Limb (tissue), 2 donors: ENCODE measurements around the gene CHST12.
A peak's percentile ranks its signal among the peaks of the same experiment; 100 is the strongest.

Experiments
- DNase-seq, 2 donors: peaks; one replicate each; pipeline ENCODE4 v3.0.0-alpha.2; 2016; ENCODE audit errors: extremely low spot score in 2 of 2

CHST12 gene

DNA sequence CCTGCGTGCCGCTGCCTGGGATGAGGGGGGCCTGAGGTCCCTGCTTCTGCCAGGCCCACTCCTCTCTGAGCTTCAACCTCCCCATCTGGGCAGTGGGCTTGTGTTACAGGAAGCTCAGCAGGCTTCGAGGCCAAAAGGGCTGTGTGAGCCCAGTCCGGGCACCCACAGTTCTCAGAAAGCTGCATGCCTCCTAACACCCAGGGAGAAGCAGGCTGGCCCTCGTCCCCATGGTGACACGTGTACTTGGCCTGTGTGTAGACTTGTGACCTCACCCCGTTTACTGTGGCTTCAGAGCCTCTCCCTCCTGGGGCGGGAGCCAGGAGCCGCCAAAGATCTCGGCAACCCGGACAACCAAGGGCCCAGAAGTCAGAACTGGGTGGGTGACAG is 75.0 kb downstream of the CHST12 start:
- peak in 1 of 2 donors; percentile 36 for DNase-seq

DNA sequence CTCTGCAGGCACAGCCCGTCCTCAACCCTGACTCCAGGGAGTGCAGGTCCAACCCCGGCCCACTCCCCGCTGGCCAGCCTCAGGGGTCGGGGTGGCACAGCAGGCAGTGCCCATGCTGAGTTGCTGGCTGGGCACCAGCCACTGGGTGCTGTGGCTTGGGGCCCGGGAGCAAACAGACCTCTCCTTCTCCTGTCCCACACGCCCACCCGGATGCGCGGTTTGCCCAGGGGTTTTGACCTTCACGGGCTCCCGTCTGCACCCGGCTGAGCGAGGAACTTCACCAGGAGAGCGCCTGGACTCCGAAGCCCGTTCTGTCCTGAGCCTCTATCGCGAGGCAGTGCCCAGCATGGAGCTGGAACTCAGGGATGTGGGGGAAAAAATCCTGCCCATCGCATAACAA is 75.4 kb downstream of the CHST12 start:
- no peak for DNase-seq

DNA sequence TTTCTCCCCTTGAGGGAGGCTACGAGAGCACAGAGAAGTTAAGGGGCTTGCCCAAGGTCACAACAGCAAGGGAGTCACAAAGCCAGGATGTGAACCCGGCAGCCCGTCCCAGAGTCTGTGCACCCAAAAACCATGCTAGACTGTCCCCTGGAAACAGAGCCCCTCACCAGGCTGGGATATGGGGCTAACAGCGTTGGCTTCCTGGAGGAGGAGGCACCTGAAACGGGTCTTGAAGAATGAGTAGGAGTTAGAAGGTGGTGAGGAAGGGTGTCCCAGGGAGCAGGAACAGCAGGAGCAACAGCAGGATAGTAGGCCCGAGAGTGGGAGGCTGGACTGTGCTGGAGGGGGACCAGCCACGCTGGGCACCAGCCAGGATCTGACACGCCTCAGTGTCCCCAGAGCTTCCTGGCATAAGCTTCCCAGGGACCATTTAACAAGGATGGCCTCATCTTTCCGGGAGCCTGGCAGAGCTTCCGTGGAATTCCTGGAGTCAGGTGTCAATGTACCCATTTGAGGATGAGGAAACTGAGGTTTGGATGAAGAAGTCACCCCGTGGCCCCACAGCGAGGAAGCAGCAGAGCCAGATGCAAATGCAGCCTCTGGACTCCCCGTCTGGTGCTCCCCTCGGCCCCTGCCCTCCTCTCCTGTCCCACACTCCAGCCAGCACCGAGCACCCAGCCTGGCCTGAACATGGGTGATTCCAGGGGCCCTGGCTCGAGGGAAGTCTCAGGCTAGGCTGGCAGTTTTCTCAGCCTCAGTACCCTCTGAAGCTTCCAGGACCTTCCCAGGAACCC is 76.1 kb downstream of the CHST12 start:
- DNase-seq: peak in 1 of 2 donors; percentile 36

DNA sequence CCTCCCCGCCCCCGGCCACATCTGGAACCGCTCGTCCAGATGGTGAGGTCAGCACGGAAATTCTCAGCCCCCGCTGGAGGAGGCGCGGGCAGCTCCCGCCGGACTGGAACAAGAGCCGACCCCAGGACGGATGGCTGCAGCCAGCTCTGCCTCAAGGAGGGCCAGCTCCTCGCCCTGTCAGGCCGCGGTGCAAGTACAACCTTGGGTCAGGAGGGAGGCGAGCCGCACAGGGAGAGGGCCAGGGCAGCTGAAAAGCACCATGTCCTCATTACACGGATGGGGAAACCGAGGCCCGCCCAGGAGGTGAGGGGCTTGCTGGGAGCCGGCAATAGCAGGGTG is 76.6 kb downstream of the CHST12 start:
- DNase-seq: peak in 1 of 2 donors; percentile 78

DNA sequence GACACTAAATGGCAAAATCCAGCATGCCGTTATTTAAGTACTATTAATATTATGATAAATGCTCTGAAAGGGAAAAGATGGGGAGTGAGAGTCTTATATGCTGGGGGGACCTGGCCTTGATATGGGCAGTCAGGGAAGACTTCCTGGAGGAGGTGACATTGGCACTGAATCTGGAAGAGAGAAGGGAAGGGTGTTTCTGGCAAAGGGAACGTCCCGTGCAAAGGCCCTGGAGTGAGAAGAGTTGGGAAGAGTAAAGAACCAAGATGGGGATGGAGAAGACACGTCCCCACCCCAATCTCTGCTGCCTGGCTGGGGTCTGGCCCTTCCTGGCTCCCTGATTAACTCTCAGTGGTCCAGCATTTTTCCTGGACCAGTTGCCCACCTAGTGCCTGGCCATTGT is 77.8 kb downstream of the CHST12 start:
- no peak for DNase-seq

DNA sequence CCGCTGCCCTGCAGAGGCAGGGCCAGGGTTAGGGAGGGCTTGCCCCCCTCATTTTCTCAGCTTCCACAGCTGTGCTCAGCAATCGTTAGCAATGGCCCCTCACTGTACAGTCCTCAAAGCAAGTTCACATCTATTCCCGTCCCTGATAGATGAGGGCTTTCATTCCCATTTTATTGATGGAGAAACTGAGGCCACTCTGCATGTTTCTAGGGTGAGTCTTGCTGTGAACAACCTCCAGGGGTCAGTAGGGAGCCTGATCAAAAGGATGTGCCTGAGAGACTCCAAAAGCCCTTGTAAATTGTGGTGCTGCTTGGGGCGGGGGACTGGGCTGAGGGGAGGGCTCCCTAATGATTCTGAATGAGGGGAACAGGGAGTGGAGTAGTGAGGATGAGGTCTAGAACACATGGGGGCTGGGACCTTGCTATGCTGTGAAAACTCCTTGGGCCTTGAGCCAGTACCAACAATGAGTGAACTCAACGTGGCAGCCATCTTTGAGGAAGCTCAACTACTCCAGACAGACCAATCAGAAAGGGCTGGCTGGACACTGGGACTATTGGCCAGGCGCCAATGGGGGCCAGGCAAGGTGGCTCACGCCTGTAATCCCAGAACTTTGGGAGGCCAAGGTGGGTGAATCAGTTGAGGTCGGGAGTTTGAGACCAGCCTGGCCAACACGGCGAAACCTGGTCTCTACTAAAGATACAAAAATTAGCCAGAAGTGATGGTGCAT is 79.5 kb downstream of the CHST12 start:
- DNase-seq: peak in 1 of 2 donors; percentile 36

DNA sequence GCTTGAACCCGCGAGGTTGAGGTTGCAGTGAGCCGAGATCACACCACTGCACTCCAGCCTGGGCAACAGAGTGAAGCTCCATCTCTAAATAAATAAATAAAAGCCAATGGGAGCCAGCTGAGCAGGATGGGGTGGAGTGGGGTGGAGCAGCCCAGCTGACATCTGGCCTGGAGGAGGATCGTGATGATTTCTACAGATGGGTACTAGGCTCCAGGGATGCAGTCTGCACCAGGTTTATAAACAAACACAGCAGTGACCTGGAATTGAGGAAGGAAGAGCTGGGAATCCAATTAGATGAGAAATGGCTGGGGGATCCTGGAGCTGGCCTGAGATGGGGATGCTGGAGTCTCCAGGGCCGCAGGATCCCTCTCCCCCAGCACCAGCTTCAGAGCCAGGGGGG is 80.1 kb downstream of the CHST12 start:
- peak in 1 of 2 donors; percentile 27 for DNase-seq

DNA sequence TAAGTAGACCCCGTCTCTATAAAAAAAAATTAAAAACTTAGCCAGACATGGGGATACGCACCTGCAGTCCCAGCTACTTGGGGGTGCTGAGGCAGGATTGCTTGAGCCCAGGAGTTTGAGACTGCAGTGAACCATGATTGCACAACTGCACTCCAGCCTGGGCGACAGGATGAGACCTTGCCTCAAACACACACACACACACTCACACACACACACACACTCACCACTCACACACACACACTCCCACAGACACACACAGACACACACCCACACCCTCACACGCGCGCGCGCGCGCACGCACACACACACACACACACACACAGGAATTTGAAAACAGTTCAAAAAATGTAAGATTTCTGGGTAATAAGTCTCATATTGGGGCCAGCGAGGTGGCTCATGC is 81.5 kb downstream of the CHST12 start:
- no peak for DNase-seq

DNA sequence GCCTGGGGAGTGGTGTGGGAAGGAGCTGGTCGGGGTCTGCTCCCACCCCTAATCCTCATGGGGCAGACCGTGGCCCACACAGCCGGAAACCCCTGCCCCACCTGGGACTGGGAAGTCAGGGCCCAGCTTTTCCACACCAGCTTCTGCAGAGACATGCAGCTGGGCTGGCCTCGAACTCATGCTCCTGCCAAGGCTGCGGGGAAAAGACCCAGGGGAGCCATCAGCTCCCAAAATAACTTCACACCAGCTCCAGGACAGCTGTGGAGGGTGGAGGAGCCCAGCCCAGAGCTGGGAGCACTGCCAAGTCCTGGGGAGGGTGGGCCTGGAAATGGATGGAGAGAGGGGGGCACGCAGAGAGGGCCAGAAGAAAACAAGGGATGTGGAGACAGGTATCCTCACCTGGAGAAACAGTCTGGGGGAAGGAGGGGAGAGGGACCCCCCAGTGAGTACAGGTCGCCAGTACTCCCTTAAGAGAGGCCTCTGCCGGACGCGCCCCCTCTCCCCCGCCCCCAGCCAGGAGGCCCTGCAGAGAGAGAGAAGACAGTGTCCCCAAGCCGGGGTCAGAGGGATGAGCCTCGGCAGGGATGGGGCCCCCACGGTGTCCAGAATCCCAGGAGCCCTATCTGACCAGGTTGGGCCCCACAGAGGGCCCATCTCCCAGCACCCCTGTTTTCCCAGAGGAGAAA is 84.3 kb downstream of the CHST12 start:
- peak; percentile 77 to 82 for DNase-seq

DNA sequence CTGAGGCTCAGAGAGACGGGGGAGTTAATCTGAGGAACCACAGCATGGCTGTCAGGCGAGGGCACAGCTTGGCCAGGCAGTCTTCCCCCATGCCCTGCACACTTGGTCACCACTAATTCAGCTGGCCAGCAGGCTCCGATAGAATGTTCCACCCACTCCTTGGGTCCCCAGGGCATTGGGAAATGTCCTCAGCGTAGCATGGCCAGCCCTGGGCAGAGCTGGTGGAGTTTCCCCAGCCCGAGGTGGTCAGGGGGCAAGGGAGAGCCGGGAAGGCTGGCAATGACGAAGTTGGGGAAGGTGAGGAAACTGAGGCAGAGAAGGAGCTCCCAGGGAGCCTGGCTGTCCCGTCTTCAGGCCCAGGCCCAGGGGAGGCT is 84.8 kb downstream of the CHST12 start:
- no peak for DNase-seq

DNA sequence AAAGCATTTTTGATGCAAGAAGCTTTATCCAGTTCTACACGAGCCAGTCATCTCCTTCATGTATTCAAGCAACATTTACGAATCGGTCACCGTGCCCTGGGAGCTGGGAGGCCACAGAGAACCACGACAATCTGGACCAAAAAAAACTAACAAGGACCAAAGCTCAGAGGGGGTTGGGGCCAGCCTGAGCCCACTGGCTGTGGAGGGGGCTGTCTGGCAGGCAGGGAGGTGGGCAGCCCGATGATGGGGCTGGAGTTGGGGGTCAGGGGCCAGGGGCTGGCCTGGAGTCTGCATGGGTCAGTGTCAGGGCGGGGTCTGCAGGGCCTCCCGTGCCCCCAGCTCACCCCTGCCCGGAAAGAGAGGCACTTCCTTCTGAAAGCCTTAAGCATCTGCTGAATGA is 85.3 kb downstream of the CHST12 start:
- no peak for DNase-seq

DNA sequence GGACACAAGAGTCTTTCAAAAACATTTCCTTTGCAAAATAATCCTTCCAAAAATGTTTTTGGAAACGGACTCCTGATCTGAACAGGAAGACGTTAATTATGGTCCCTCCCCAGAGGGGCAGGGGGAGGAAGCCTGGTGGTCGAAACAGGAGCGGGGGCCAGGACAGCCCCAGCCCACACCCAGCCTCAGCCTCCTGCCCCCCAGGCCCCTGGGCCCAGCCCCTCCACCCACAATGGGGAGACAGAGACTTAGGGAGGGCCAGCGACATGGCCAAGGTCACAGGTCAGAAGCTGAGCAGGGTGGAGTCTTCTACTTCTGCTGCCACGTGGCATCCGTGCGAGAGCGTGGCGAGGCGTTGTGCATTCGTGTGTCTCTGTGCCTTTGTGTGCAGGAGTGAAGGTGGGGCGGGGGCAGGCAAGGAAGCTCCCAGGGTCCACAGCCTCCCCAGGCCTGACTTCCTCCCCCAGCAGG is 86.8 kb downstream of the CHST12 start:
- DNase-seq: no peak

DNA sequence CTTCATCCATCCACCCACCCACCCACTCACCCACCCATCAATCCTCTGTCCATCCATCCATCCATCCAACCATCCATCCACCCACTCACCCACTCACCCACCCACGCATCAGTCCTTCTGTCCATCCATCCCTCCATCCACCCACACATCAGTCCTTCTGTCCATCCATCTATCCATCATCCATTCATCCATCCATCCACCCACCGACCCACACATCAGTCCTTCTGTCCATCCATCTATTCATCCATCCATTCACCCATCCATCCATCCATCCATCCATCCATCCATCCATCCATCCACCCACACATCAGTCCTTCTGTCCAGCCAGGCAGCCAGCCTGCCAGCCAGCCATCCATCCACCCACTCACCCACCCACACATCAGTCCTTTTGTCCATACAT is 88.6 kb downstream of the CHST12 start:
- no peak for DNase-seq

DNA sequence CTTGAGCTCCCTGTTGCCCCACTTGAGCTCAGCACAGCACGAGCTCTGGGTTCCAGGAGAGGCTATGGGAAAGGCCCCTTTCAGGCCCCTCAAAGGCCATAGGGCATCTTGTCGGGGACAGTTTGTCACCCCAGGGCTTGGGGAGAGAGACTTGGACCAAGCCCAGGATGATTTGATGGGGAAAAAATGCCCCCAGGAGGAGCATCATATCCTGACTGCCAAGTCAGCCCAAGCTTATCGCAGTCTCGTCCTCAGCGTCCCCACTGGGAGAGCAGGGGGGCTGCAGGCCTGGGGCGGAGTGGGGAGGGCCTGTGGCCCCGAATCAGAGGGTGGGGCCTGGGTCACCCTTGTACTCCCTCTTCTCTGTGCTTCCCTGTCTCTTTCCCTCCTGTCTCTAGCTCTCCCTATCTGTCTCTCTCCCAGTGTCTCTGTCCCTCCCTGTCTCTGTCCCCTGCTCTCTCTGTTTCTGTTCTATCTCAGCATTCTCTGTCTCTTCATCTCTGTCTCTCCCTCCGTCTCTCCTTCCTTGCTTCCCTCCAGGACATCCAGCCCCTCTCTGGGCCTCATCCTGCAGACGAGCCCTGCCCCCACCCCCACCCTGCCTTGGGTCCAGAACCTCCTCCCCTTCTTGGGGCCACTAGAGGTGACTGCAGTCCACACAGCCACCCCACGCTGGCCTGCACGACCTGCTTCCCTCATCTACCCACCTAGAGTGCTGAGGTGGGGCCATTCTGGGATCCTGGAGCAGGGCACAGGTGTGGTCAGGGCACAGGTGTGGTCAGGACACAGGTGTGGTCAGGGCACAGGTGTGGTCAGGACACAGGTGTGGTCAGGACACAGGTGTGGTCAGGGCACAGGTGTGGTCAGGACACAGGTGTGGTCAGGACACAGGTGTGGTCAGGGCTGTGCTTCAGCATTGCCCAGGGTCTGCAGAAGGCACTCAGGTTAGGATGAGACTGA is 90.1 kb downstream of the CHST12 start:
- no peak for DNase-seq

DNA sequence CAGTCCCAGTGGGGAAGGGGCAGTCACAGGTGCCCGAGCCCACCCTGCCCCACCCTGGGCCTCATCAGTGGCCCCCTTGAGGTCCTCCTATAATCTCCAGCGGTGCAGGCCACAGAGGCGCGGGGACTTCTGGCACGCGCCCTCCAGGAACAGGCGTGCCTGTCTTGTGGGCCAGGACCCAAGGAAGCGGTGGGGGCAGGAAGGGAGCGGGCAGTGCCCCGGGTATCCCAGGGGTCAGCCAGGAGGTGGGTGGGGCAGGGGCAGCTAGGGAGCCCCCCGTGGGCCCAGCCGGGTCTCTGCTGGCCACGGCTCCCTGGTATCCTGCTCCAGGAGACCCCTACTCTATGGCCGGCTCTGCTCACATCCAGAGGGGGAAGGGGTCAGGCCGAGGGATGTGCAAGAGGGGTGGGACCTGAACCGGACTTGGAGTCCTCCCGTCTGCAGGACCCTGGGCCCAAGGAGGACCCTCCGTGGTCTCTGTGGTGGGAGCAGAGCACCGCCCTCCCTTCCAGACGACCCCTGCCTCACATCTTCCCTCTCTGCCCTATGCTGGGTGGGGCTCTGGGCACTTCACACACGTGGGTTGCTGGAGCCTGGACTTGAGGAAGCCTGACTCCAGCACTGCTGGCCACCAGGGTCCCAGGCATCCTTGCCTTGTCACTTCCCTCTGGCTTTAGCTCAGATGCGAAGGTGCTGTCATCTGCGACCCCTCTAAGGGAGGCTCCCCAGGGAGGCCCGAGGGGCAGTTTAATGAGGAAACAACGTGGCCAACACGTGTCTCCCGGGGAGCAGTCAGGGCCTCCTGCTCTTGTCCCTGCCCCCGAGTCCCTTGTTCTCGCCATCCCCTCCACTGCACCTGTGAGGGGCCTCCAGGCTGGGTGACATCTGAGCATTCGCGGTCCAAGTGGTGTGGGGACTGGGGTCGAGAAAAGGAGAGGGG is 91.0 kb downstream of the CHST12 start:
- DNase-seq: no peak

DNA sequence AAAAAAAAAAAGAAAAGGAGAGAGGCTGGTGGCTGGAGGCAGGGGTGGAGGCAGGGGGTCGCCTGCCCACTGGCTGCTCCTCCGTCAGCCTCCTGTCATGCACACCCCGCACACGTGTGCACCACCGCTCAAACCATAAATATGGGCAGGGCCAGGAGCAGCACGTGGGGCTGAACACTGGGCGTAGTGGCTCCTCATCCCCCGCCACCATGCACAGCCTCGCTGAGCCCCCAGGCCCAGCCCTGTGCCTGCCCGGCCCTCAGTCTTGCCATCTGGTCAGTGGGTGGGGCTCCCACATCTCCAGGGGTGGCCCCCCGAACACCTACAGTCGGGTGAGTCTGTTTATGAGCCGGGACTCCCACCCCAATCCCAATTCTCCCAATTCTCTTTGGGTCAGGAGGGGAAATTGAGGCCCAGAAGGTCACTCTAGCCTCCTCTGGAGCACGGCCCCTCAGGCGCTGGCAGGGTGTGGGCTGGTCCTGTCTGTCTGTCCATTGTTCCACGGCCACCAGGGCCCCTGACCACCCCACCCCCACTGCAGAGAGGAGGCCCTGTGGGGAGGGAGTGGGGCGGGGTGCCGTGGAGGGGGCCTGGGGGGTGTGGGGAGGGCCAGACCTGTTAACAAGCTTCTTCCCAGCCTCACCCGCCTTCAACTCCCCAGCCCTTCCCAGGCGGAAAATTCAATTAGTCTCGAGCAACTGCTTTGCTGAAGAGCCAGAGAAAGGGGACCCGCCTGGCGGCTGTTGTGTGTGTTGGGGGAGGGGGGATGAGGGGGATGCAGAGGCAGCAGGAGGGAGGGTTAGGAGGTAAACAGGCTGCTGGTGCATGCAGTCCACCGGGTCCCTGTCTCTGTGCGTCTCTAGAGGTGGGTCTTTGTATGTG is 92.2 kb downstream of the CHST12 start:
- DNase-seq: peak; percentile 81 to 82

DNA sequence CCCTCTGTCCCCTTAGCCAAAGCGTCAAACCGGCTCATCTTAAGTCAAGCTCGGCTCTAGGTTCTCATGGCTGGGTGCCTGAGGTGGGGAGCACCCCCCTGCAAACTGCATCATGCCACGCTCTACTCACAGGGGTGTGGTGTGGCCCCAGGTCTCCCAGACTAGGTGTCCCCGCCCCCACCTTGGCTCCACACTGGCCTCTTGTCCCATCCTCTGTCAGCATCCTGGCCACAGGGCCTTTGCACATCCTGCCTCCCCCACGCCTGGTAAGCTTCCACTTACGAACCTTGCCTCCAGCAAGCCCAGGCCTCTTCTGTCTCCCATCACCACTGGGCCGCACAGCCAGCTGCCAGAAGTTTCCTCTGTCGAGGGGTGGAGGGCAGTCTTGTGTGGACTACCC is 93.0 kb downstream of the CHST12 start:
- no peak for DNase-seq

DNA sequence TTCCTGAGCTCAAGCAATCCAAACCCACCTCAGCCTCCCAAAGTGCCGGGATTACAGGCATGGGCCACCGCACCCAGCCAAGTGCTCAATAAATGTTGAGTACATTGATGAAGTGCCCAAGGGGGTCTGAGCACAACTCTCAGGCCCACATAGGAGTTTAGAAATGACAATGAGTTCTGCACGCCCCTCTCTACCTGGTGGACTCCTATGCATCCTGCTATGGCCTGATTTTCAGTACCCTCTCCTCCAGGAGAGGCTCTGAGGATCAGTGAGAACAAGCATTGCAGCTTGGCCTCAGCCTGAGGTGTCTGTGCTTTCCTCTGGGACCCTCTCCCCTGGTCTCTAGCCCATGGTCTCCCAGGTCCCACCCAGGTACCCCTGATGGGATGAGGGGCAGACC is 93.7 kb downstream of the CHST12 start:
- DNase-seq: no peak
